H1 (cell line): ENCODE measurements around the gene RYR3. TPM values are rescaled to one million over a fixed set of nuclear protein-coding genes. Genes with fewer than 3 reads are reported as not detected.

Source experiments
- E2F6 ChIP-seq: IDR thresholded peaks from 2 replicates; pipeline ENCODE4 v1.6.1; 2012; ENCODE audit warnings: inconsistent platforms
- USF2 ChIP-seq: IDR thresholded peaks from 2 replicates; pipeline ENCODE4 v1.6.1; 2011; ENCODE audit warnings: low read length, improper control_type of control experiment
- polyA plus RNA-seq, 7 experiments: library from polyadenylated mRNA; depleted of rRNA in 3 of 7; stranded (reverse) in 5 of 7; unstranded in 2 of 7; fragments of >200 nt in 5 of 7; fragments of 200-250 nt in 2 of 7; gene quantifications; 1 replicate in 5 of 7; 2 replicates in 1 of 7; 4 replicates in 1 of 7; pipeline versions ENCODE4 v1.2.1 to v1.2.3, GENCODE V29; 2011 to 2013; ENCODE audit warnings: missing spikeins in 2 of 7, mixed read lengths in 2 of 7
- total RNA-seq: library from RNA; stranded (reverse); fragmentation: NEBNext Ultra II Directional; extraction: Animal tissue kit (Norgen Biotek cat#: 25700); gene quantifications from 2 replicates; pipeline ENCODE4 v1.2.1, GENCODE V29; 2021

RYR3 gene
- total and polyA plus RNA-seq, 2 of the 8 experiments (the other 6 are each of a cell fraction or from before 2014, with no cell fraction given): 0.33 to 3.4 TPM

DNA sequence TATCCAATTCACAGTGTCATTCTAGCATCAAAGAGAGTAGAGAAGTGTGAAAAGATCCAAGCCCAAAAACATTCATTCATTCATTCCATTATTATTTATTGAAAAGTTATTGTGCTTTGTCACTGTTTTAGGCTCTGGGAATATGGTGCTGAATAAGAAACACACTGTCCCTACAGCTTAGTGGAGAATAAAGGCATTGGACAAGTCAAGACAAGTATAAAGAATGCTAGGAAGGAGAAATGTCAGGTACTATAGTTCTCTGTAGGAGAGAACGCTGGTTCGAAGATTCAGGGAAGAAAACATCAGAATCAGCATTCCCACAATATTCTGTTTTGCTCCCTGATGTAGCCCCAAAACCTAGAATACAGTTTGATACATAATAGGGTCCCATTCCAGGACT is 528.8 kb downstream of the RYR3 start (continued):
- TF ChIP-seq E2F6 (no peak), USF2 (no peak)
